ENCODE measurements around the gene TBXA2R. TPM values are rescaled to one million over a fixed set of nuclear protein-coding genes. Genes with fewer than 3 reads are reported as not detected.

Gene TBXA2R
- total and polyA plus RNA-seq, 2 experiments from 2014 or later = 0.42 to 0.73 TPM

GRCh38 chr19:3644351-3645066 lies 37.8 kb upstream of the TBXA2R start:
- H3K79me2 ChIP-seq (replicated peaks; ENCODE audit: insufficient read depth) = no peaks in the 10 kb centered on the region
- H3K27me3 Mint-ChIP-seq (ENCODE audit: insufficient read depth, low read depth, poor library complexity) = peaks cover 2% of the 10 kb centered on the region
- no peak overlapping the region for H3K27ac ChIP-seq (ENCODE audit: low read depth)
- H4K20me1 ChIP-seq (replicated peaks; ENCODE audit: insufficient read depth) = no peaks in the 10 kb centered on the region; the same call in 1 of the 2 replicates
- H3K36me3 ChIP-seq (ENCODE audit: insufficient read depth) = no peaks in the 10 kb centered on the region; the same call in 1 of the 2 replicates
- H3K4me3 Mint-ChIP-seq = no peak overlapping the region
- H2AFZ ChIP-seq = no peak overlapping the region
- TF ChIP-seq ZNF331 (CRISPR knock-in tag; IDR thresholded peaks at IDR 0.05; ENCODE audit: low read depth) = no peak
- TF ChIP-seq POLR2AphosphoS5 (IDR thresholded peaks at IDR 0.05; ENCODE audit: low read depth) = no peak
- no peak for TF ChIP-seq CTCF (conservative IDR thresholded peaks at IDR 0.05; ENCODE audit: low read depth in 2 of 2)
- no peak for TF ChIP-seq STAT1 (IDR thresholded peaks at IDR 0.05; ENCODE audit: unreplicated experiment)
- TF ChIP-seq EZH2 (IDR thresholded peaks at IDR 0.05; ENCODE audit: low read depth, unreplicated experiment) = no peak
- no peak for TF ChIP-seq CREB1 (CRISPR knock-in tag; IDR thresholded peaks at IDR 0.05; ENCODE audit: low read depth)
- no peak overlapping the region for H3K4me2 ChIP-seq
- no peaks in the 10 kb centered on the region for H3K9me2 ChIP-seq (ENCODE audit: insufficient read depth)
- no peak overlapping the region for H3K4me3 ChIP-seq
- H3K27me3 ChIP-seq (ENCODE audit: insufficient read depth) = no peaks in the 10 kb centered on the region
- H3F3A ChIP-seq (replicated peaks; ENCODE audit: low read depth) = no peaks in the 10 kb centered on the region
- no peak for DNase-seq (ENCODE audit: low spot score)
- ATAC-seq = no peak
- no peak overlapping the region for H3K27ac Mint-ChIP-seq
- H3K4me1 Mint-ChIP-seq = no peaks in the 10 kb centered on the region
- H3K9me3 Mint-ChIP-seq = no peaks in the 10 kb centered on the region
- H3K36me3 Mint-ChIP-seq (ENCODE audit: low read depth) = peaks cover 6% of the 10 kb centered on the region
- no peaks in the 10 kb centered on the region for H3K4me1 ChIP-seq (ENCODE audit: insufficient read depth)

- no peaks in the 10 kb centered on the region; the same call in 1 of the 2 replicates for H3K36me3 ChIP-seq (ENCODE audit: insufficient read depth)
- Mint-ChIP-seq H3K36me3 (ENCODE audit: low read depth) (peaks cover 9% of the 10 kb centered on the region), H3K4me3 (no peak overlapping the region), H3K27me3 (ENCODE audit: insufficient read depth, low read depth, poor library complexity) (peaks cover 2% of the 10 kb centered on the region), H3K4me1 (no peaks in the 10 kb centered on the region), H3K9me3 (no peaks in the 10 kb centered on the region), H3K27ac (no peak overlapping the region)
- no peak; the same call in 2 of the 3 replicates for ATAC-seq
- no peaks in the 10 kb centered on the region for H3K79me2 ChIP-seq (replicated peaks; ENCODE audit: insufficient read depth)
- H3K4me1 ChIP-seq (ENCODE audit: insufficient read depth) = no peaks in the 10 kb centered on the region
- no peak overlapping the region for H2AFZ ChIP-seq
- H3K27me3 ChIP-seq (ENCODE audit: insufficient read depth) = no peaks in the 10 kb centered on the region
- DNase-seq (ENCODE audit: low spot score) = no peak
- H4K20me1 ChIP-seq (replicated peaks; ENCODE audit: insufficient read depth) = no peaks in the 10 kb centered on the region; the same call in 1 of the 2 replicates
- H3K9me2 ChIP-seq (ENCODE audit: insufficient read depth) = no peaks in the 10 kb centered on the region
- no peak overlapping the region for H3K4me3 ChIP-seq
- no peak overlapping the region for H3K27ac ChIP-seq (ENCODE audit: low read depth)
- no peak overlapping the region for H3K4me2 ChIP-seq
- no peaks in the 10 kb centered on the region for H3F3A ChIP-seq (replicated peaks; ENCODE audit: low read depth)
- TF ChIP-seq CTCF (conservative IDR thresholded peaks at IDR 0.05; ENCODE audit: low read depth in 2 of 2) (no peak), EZH2 (IDR thresholded peaks at IDR 0.05; ENCODE audit: low read depth, unreplicated experiment) (no peak), REST (IDR thresholded peaks at IDR 0.05; ENCODE audit: unreplicated experiment) (no peak)
Observed at GRCh38 chr19:3643674-3644313, 37.1 kb upstream of the TBXA2R start.

Data from GM23338 (cell line).